Suprapubic skin (tissue), 4 donors: Measurements from ENCODE around the gene BDP1.

Experiments
- CTCF ChIP-seq, 2 donors: fragments of 200-600 bp in 1 of 2; fragments of 450-650 bp in 1 of 2; sonication (generic) in 1 of 2; IDR thresholded peaks; one replicate each; pipeline ENCODE4 v1.5.1; 2016 to 2019; ENCODE audit warnings: antibody characterized with exemption in 2 of 2, mild to moderate bottlenecking in 1 of 2, moderate library complexity in 1 of 2
- EP300 ChIP-seq: sonication (generic); formaldehyde crosslinking; IDR thresholded peaks from one replicate; pipeline ENCODE4 v1.6.1; 2017; ENCODE audit warnings: antibody characterized with exemption
- POLR2A ChIP-seq, 2 donors: fragments of 450-650 bp; IDR thresholded peaks; one replicate each; pipeline ENCODE4 v1.6.1; 2017; ENCODE audit warnings: antibody characterized with exemption in 2 of 2, mild to moderate bottlenecking in 2 of 2, moderate library complexity in 2 of 2
- POLR2AphosphoS5 ChIP-seq, 3 donors: sonication (generic); formaldehyde crosslinking; IDR thresholded peaks; one replicate each; pipeline ENCODE4 v1.6.1; 2017; ENCODE audit warnings: antibody characterized with exemption in 3 of 3

DNA sequence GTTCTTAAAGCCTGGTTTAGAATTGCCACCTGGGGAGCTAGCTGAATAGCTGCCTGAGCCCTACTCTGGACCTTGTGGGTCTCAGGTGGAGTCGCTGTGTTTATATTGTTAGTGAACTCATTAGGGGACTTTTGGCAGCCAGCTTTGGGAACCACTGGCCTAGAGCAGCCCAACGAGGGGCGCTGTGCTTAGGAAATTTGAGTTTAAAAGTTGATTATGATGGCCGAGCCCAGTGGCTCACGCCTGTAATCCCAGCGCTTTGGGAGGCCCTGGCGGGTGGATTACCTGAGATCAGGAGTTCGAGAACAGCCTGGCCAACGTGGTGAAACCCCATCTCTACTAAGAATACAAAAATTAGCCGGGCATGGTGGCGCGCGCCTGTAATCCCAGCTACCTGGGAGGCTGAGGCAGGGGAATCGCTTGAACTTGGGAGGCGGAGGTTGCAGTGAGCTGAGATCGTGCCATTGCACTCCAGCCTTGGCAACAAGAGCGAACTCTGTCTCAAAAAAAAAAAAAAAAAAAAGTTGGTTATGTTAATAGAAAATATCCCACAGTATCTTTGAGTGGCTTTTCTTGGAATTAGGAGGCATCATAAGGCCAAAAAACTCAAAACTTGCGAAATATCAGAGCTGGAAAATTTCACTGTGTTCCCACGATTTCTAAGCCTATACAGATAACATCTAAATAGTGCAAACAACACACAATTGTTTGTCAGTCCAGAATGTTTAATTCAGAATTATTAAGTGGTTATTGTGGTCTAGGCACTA is 132.5 kb downstream of the BDP1 start:
- TF ChIP-seq CTCF (IDR thresholded peaks at IDR 0.05): no peak
- no peak for TF ChIP-seq POLR2AphosphoS5 (IDR thresholded peaks at IDR 0.05)
- TF ChIP-seq POLR2A (IDR thresholded peaks at IDR 0.05): no peak
- no peak for TF ChIP-seq EP300
